PC-9 (cell line): Measurements from ENCODE around the gene CDK12. TPM values are rescaled to one million over a fixed set of nuclear protein-coding genes. Genes with fewer than 3 reads are reported as not detected.
"Not testable (repeated sequence)": the region's sequence is repeated elsewhere in the genome, so short reads cannot be mapped to it uniquely, and the experiment has no call there.

Experiments
- BruUV-seq: library from RNA; stranded (reverse); fragments of 400-500 nt; replicated peaks from 2 replicates; lab custom pipeline; 2021; lab: Mats Ljungman, UMichigan
- CTCF ChIA-PET: fragments of 300-600 bp; sonication (Branson Sonifier 250); formaldehyde crosslinking; loops from one replicate; lab custom pipeline; 2022; ENCODE audit warnings: antibody characterized with exemption; lab: Charles Lee
- POLR2A ChIA-PET: fragments of 300-600 bp; sonication (Branson Sonifier 250); formaldehyde crosslinking; loops from one replicate; lab custom pipeline; 2022; ENCODE audit warnings: antibody characterized with exemption; ENCODE audit not compliant: unreplicated experiment; lab: Charles Lee
- DNase-seq, 2 experiments: peaks; one replicate each; pipeline versions ENCODE4 v3.0.0 to v3.0.0-alpha.2; 2015 to 2022; ENCODE audit warnings: mixed read lengths in 1 of 2
- H2AFZ ChIP-seq: fragments of 200-600 bp; sonication (generic); 2 replicates; pipeline ENCODE4 v1.8.1; 2017; ENCODE audit warnings: antibody characterized with exemption
- H3F3A ChIP-seq: fragments of 200-600 bp; sonication (generic); 2 replicates; pipeline ENCODE4 v1.8.1; 2017; ENCODE audit warnings: antibody characterized with exemption, mild to moderate bottlenecking, low read depth; ENCODE audit not compliant: insufficient read depth
- H3K27ac ChIP-seq: fragments of 200-600 bp; sonication (generic); 2 replicates; pipeline ENCODE4 v1.6.1; 2016; ENCODE audit warnings: mixed run types
- H3K27me3 ChIP-seq: fragments of 200-600 bp; sonication (generic); 2 replicates; pipeline ENCODE4 v1.6.1; 2016; ENCODE audit warnings: low read depth, mixed run types; ENCODE audit not compliant: insufficient read depth
- H3K36me3 ChIP-seq: fragments of 200-600 bp; sonication (generic); 2 replicates; pipeline ENCODE4 v1.6.1; 2016; ENCODE audit warnings: low read depth, mixed run types
- H3K4me1 ChIP-seq: fragments of 200-600 bp; sonication (generic); replicated peaks from 2 replicates; pipeline ENCODE4 v1.6.1; 2016; ENCODE audit warnings: mixed run types; ENCODE audit not compliant: insufficient read depth
- H3K4me2 ChIP-seq: fragments of 200-600 bp; sonication (generic); 2 replicates; pipeline ENCODE4 v1.6.1; 2017; ENCODE audit warnings: mixed run types
- H3K4me3 ChIP-seq: fragments of 200-600 bp; sonication (generic); 2 replicates; pipeline ENCODE4 v1.6.1; 2016; ENCODE audit warnings: mixed run types
- H3K79me2 ChIP-seq: fragments of 200-600 bp; sonication (generic); 2 replicates; pipeline ENCODE4 v1.6.1; 2017; ENCODE audit warnings: low read depth, mixed run types
- H3K9me2 ChIP-seq: fragments of 200-600 bp; sonication (generic); 2 replicates; pipeline ENCODE4 v1.8.1; 2017; ENCODE audit warnings: mild to moderate bottlenecking; ENCODE audit not compliant: insufficient read depth
- H3K9me3 ChIP-seq: fragments of 200-600 bp; sonication (generic); 2 replicates; pipeline ENCODE4 v1.8.1; 2016; ENCODE audit warnings: low read depth; ENCODE audit not compliant: insufficient read depth
- H4K20me1 ChIP-seq: fragments of 200-600 bp; sonication (generic); 2 replicates; pipeline ENCODE4 v1.8.1; 2017; ENCODE audit not compliant: insufficient read depth
- CTCF ChIP-seq: fragments of 200-600 bp; sonication (generic); conservative IDR thresholded peaks from 2 replicates; pipeline ENCODE4 v1.6.1; 2017; ENCODE audit warnings: mixed run types, antibody characterized with exemption, mild to moderate bottlenecking, moderate library complexity
- EZH2 ChIP-seq: fragments of 200-600 bp; sonication (generic); IDR thresholded peaks from 2 replicates; pipeline ENCODE4 v1.8.0; 2017; ENCODE audit warnings: antibody characterized with exemption, low read depth
- intact Hi-C: fragments of 100-400 bp; cut with micrococcal nuclease; formaldehyde crosslinking; loops from one replicate; pipeline ENCODE4 v1.10.0; 2022; ENCODE audit not compliant: unreplicated experiment
- total RNA-seq: library from RNA; stranded (reverse); gene quantifications from 2 replicates; pipeline ENCODE4 v1.2.3, GENCODE V29; 2021

Gene CDK12
- total RNA-seq, 1 experiment from 2014 or later = 64.3 TPM

- Histone ChIP-seq H3K36me3 (no peaks in the 10 kb centered on the region), H3K79me2 (no peaks in the 10 kb centered on the region), H3K27me3 (no peaks in the 10 kb centered on the region), H2AFZ (no peak overlapping the region), H3F3A (peaks cover 15% of the 10 kb centered on the region), H3K9me2 (no peaks in the 10 kb centered on the region), H3K27ac (no peak overlapping the region), H3K4me3 (no peak overlapping the region), H3K9me3 (no peaks in the 10 kb centered on the region), H3K4me2 (no peak overlapping the region), H3K4me1 (no peaks in the 10 kb centered on the region), H4K20me1 (no peaks in the 10 kb centered on the region)
- no peak for TF ChIP-seq CTCF
- no peak for TF ChIP-seq EZH2
- CTCF ChIA-PET = no interaction called here
- no TSS peak for BruUV-seq
- intact Hi-C loops = loop anchor here (10.0 kb wide), 1 partner anchor 441 kb away; the partner anchor contains the start of gene PSMD3
- POLR2A ChIA-PET = no interaction called here
- DNase-seq = no peak
Observed at GRCh38 chr17:39543664-39544063, 82.4 kb downstream of the CDK12 start.

- CTCF ChIA-PET = interaction anchor here (0.7 kb wide), 1 partner anchor 144 kb away, joined by 15 read pairs; no protein-coding TSS in a partner anchor
- H3K4me2 ChIP-seq, POLR2A ChIA-PET, H3K27me3 ChIP-seq, H3K4me1 ChIP-seq, H3K4me3 ChIP-seq, H2AFZ ChIP-seq, H3K27ac ChIP-seq, DNase-seq, BruUV-seq, H3K79me2 ChIP-seq, H4K20me1 ChIP-seq, H3K36me3 ChIP-seq, H3K9me3 ChIP-seq, H3K9me2 ChIP-seq: not testable (repeated sequence)
- H3F3A ChIP-seq = peaks cover 15% of the 10 kb centered on the region
- intact Hi-C loops = loop anchor here (10.0 kb wide), 1 partner anchor 440 kb away; the partner anchor contains the start of gene PSMD3
Observed at GRCh38 chr17:39544361-39544760, 83.1 kb downstream of the CDK12 start.

GRCh38 chr17:39547713-39548478 is 86.6 kb downstream of the CDK12 start:
- H3K36me3 ChIP-seq = no peaks in the 10 kb centered on the region
- peak; percentile 49 to 67 for DNase-seq
- H3F3A ChIP-seq = peaks cover 10% of the 10 kb centered on the region; the same call in 1 of the 2 replicates
- H2AFZ ChIP-seq = no peak overlapping the region
- H3K4me1 ChIP-seq = no peaks in the 10 kb centered on the region
- POLR2A ChIA-PET = interaction anchor here (0.7 kb wide), 3 partner anchors 13 to 75 kb away, joined by 4 to 5 read pairs (median 5); no protein-coding TSS in a partner anchor
- no TSS peak for BruUV-seq
- CTCF ChIA-PET = interaction anchor here (0.5 to 1.5 kb wide), 10 partner anchors 29 to 620 kb away, joined by 3 to 5 read pairs (median 3); no protein-coding TSS in a partner anchor
- H4K20me1 ChIP-seq = no peaks in the 10 kb centered on the region
- TF ChIP-seq CTCF = peak; percentile 98
- TF ChIP-seq EZH2 = no peak
- H3K27ac ChIP-seq = no peak overlapping the region
- H3K4me2 ChIP-seq = no peak overlapping the region
- no peaks in the 10 kb centered on the region for H3K27me3 ChIP-seq
- intact Hi-C loops = loop anchor here (1.0 to 10.0 kb wide), 5 partner anchors 21 to 437 kb away; partner anchors contain the start of gene PSMD3
- H3K9me3 ChIP-seq = no peaks in the 10 kb centered on the region
- H3K79me2 ChIP-seq = no peaks in the 10 kb centered on the region
- no peak overlapping the region for H3K4me3 ChIP-seq
- H3K9me2 ChIP-seq = no peaks in the 10 kb centered on the region
